Kidney (tissue), 14 donors: ENCODE measurements around the gene GJE1. TPM values are rescaled to one million over a fixed set of nuclear protein-coding genes. Genes with fewer than 3 reads are reported as not detected.

Experiments used
- DNase-seq, 5 donors: peaks; one replicate each; pipeline ENCODE4 v3.0.0-alpha.2; 2013 to 2020
- FAIRE-seq: peaks from 2 replicates; lab custom pipeline; 2012; peaks lifted over from hg19 to GRCh38; lab: Jason Lieb, UNC
- H3K27ac ChIP-seq, 2 donors: one replicate each; pipeline ENCODE4 v1.7.0; 2013; ENCODE audit warnings: low read depth in 2 of 2, low read length in 2 of 2, inconsistent platforms in 1 of 2
- H3K27me3 ChIP-seq: one replicate; pipeline ENCODE4 v1.7.1; 2013; ENCODE audit warnings: low read length, inconsistent platforms; ENCODE audit not compliant: control insufficient read depth, insufficient read depth
- H3K36me3 ChIP-seq, 3 donors: one replicate each; pipeline versions ENCODE4 v1.7.0 to v1.7.1; 2013; ENCODE audit warnings: low read length in 3 of 3, control low read depth in 1 of 3, inconsistent platforms in 1 of 3; ENCODE audit not compliant: insufficient read depth in 3 of 3, control insufficient read depth in 2 of 3
- H3K4me1 ChIP-seq, 3 donors: one replicate each; pipeline versions ENCODE4 v1.7.0 to v1.7.1; 2013; ENCODE audit warnings: low read length in 3 of 3, inconsistent platforms in 1 of 3, low read depth in 1 of 3; ENCODE audit not compliant: control insufficient read depth in 2 of 3, insufficient read depth in 2 of 3
- H3K4me3 ChIP-seq, 3 donors: one replicate each; pipeline versions ENCODE4 v1.7.0 to v1.8.1; 2013; ENCODE audit warnings: low read length in 3 of 3, control low read depth in 1 of 3, inconsistent platforms in 1 of 3
- H3K9ac ChIP-seq, 3 donors: one replicate each; pipeline versions ENCODE4 v1.7.0 to v1.7.1; 2013; ENCODE audit warnings: low read length in 3 of 3, control low read depth in 1 of 3, inconsistent platforms in 1 of 3
- H3K9me3 ChIP-seq, 3 donors: one replicate each; pipeline versions ENCODE4 v1.7.0 to v1.7.1; 2013; ENCODE audit warnings: low read length in 3 of 3, control low read depth in 1 of 3, inconsistent platforms in 1 of 3; ENCODE audit not compliant: control insufficient read depth in 2 of 3, insufficient read depth in 1 of 3
- intact Hi-C: fragments of 100-400 bp; cut with DNase I; formaldehyde crosslinking; loops from one replicate; pipeline ENCODE4 v1.11.1; 2022
- polyA plus RNA-seq: library from polyadenylated mRNA; stranded (reverse); fragments of 350-450 nt; fragmentation: Illumina TruSeq; extraction: RNeasy Lipid Tissue Mini Kit (QIAGEN cat#74804); gene quantifications from one replicate; pipeline ENCODE4 v1.2.3, GENCODE V29; 2014; ENCODE audit warnings: low read depth, low replicate concordance; ENCODE audit not compliant: insufficient read depth
- total RNA-seq: library from RNA; stranded (reverse); fragmentation: NEBNext Ultra II Directional; extraction: Animal tissue kit (Norgen Biotek cat#: 25700); gene quantifications from one replicate; pipeline ENCODE4 v1.2.1, GENCODE V29; 2021
- TF ChIP-seq, protein P1 (sequence below): IDR thresholded peaks from 3 replicates; pipeline ENCODE4 v1.5.1; 2012; ENCODE audit warnings: mild to moderate bottlenecking, moderate library complexity, borderline replicate concordance; ENCODE audit not compliant: insufficient read depth; ENCODE audit errors: extremely low read depth
- donor health status: control.
- donor health status: control.
- donor health status: control.
- donor health status: control.
- donor health status: control.
- donor health status: DM: yes; HTN: yes; CAD: no.
- donor health status: Normal renal cell carcinoma (clear cell type).

The GJE1 gene
- total and polyA plus RNA-seq, 2 donors from 2014 or later: not detected

GRCh38 chr6:142146828-142147662, 14.3 kb downstream of the GJE1 start, which contains the start of the genes NMBR and VTA1:
Gene NMBR (minus strand): TSS chr6:142147122. CDS start chr6:142088658, 58,464 bp downstream.
Gene VTA1 (plus strand): TSS chr6:142147263. CDS start chr6:142147288, 25 bp downstream.
- TF ChIP-seq, protein P1, sequence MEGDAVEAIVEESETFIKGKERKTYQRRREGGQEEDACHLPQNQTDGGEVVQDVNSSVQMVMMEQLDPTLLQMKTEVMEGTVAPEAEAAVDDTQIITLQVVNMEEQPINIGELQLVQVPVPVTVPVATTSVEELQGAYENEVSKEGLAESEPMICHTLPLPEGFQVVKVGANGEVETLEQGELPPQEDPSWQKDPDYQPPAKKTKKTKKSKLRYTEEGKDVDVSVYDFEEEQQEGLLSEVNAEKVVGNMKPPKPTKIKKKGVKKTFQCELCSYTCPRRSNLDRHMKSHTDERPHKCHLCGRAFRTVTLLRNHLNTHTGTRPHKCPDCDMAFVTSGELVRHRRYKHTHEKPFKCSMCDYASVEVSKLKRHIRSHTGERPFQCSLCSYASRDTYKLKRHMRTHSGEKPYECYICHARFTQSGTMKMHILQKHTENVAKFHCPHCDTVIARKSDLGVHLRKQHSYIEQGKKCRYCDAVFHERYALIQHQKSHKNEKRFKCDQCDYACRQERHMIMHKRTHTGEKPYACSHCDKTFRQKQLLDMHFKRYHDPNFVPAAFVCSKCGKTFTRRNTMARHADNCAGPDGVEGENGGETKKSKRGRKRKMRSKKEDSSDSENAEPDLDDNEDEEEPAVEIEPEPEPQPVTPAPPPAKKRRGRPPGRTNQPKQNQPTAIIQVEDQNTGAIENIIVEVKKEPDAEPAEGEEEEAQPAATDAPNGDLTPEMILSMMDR: peak; percentile 89
- peaks cover 0 to 4% (median 4%) of the 10 kb centered on the region in 3 donors for H3K4me1 ChIP-seq
- H3K4me3 ChIP-seq: peak within 1 kb of the TSS; percentile 80 to 90 (median 88)
- H3K27ac ChIP-seq: peak within 1 kb of the TSS; percentile 5 to 15
- H3K9ac ChIP-seq: peak within 1 kb of the TSS; percentile 72 to 77 (median 74)
- intact Hi-C loops: no loop called here
- no peaks in the 10 kb centered on the region for H3K27me3 ChIP-seq
- FAIRE-seq: peak; percentile 94
- peak; percentile 98 to 100 (median 98) for DNase-seq
- H3K36me3 ChIP-seq: no peaks in the 10 kb centered on the region
- no peaks in the 10 kb centered on the region for H3K9me3 ChIP-seq

DNA sequence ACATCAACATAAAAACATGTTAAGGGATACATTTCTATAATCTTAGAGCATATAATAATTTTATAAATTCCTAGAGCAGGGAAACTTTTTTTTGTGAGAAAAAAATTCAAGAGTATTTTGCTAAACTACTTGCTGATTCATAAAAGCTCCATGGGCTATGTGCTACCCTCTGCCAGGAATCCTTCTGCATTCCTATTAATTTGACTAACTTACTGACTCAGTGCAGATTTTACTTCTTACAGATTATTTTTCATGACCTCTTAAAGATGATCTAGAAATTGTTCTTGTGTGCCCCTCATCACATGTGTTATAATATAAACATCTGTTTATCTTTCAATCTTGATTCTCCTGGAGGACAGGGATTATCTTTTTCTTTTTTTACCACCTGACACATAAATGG, 20.0 kb downstream of the GJE1 start:
- Histone ChIP-seq H3K9ac (no peak overlapping the region), H3K27me3 (no peaks in the 10 kb centered on the region), H3K4me1 (peaks cover 0 to 8% (median 4%) of the 10 kb centered on the region in 3 donors), H3K27ac (no peak overlapping the region), H3K36me3 (no peaks in the 10 kb centered on the region), H3K9me3 (no peaks in the 10 kb centered on the region), H3K4me3 (no peak overlapping the region)
- intact Hi-C loops: no loop called here
- TF ChIP-seq, protein P1: no peak
- FAIRE-seq (no peak), DNase-seq (no peak)

DNA sequence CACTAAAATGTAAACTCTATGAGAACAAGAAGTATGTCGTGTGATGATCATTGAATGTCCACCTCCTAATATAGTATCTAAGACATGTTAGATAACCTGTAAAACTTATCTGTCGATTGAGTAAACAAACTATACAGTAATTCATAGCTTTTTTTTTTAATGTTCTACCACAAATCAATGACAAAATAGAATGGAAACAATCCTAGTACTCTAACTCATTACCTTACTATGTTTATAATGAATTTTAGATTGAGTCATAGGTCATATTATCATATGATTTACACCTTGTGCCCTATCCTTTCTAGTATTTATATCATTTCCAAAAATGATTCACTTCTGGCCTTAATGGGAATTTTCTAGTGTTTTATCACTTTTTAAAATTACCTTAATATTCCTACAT, 20.5 kb downstream of the GJE1 start:
- Histone ChIP-seq H3K4me3 (no peak overlapping the region), H3K27me3 (no peaks in the 10 kb centered on the region), H3K9me3 (no peaks in the 10 kb centered on the region), H3K36me3 (no peaks in the 10 kb centered on the region), H3K9ac (no peak overlapping the region), H3K27ac (no peak overlapping the region), H3K4me1 (peaks cover 0 to 8% (median 4%) of the 10 kb centered on the region in 3 donors)
- intact Hi-C loops: no loop called here
- DNase-seq: no peak
- TF ChIP-seq, protein P1: no peak
- no peak for FAIRE-seq
